SK-N-SH (cell line): ENCODE data around the gene WDR41.

Source experiments
- CTCF ChIP-seq: fragments of 200-600 bp; sonication (generic); IDR thresholded peaks from 2 replicates; pipeline ENCODE4 v1.6.1; 2017; ENCODE audit warnings: antibody characterized with exemption, mild to moderate bottlenecking, moderate library complexity
- JUND ChIP-seq: IDR thresholded peaks from 2 replicates; pipeline ENCODE4 v1.4.0; 2012
- POLR2AphosphoS5 ChIP-seq: IDR thresholded peaks from 2 replicates; pipeline ENCODE4 v1.6.1; 2012; ENCODE audit warnings: low read depth, low read length
- SIN3A ChIP-seq: IDR thresholded peaks from 2 replicates; pipeline ENCODE4 v1.6.1; 2012; ENCODE audit warnings: low read depth, mild to moderate bottlenecking, low read length, moderate library complexity, borderline replicate concordance
- TAF1 ChIP-seq: IDR thresholded peaks from 2 replicates; pipeline ENCODE4 v1.6.1; 2012; ENCODE audit warnings: low read depth, mild to moderate bottlenecking, low read length, moderate library complexity, borderline replicate concordance
- TCF12 ChIP-seq: IDR thresholded peaks from 2 replicates; pipeline ENCODE4 v1.4.0; 2012
- USF2 ChIP-seq: fragments of 150-350 bp; IDR thresholded peaks from 2 replicates; pipeline ENCODE4 v1.6.1; 2017; ENCODE audit warnings: antibody characterized with exemption, low read length, low read depth, borderline replicate concordance
- YY1 ChIP-seq: IDR thresholded peaks from 2 replicates; pipeline ENCODE4 v1.4.0; 2012; ENCODE audit warnings: low read depth, mild to moderate bottlenecking

GRCh38 chr5:77418162-77418561 is 74.0 kb downstream of the WDR41 start:
- no peak for TF ChIP-seq CTCF
- TF ChIP-seq TCF12, result no peak
- TF ChIP-seq SIN3A, result no peak
- TF ChIP-seq POLR2AphosphoS5, result no peak
- TF ChIP-seq TAF1, result no peak
- TF ChIP-seq USF2, result no peak
- no peak for TF ChIP-seq YY1
- no peak for TF ChIP-seq JUND
